SK-N-SH treated with all-trans-retinoic acid at 6 μM for 48 hours (cell line): ENCODE measurements around the gene DNMBP.

ENCODE experiments used
- ATAC-seq: fragments of 200-7000 bp; cut with Tn5 transposase; 3 replicates; pipeline ENCODE4 v1.9.1; 2020; ENCODE audit warnings: mild to moderate bottlenecking, moderate library complexity
- ARNTL ChIP-seq: fragments of 450-650 bp; formaldehyde crosslinking; IDR thresholded peaks from 2 replicates; pipeline ENCODE4 v1.5.0; 2020; ENCODE audit warnings: low read depth, mild to moderate bottlenecking, moderate library complexity, borderline replicate concordance
- BACH2 ChIP-seq: fragments of 250-450 bp; sonication (Bioruptor Pico); IDR thresholded peaks from 2 replicates; pipeline ENCODE4 v1.9.0; 2021; ENCODE audit warnings: mild to moderate bottlenecking, borderline replicate concordance
- CREB5 ChIP-seq: fragments of 250-450 bp; sonication (Bioruptor Pico); IDR thresholded peaks from 2 replicates; pipeline ENCODE4 v1.5.1; 2020; ENCODE audit warnings: low read depth, mild to moderate bottlenecking, moderate library complexity
- CSDC2 ChIP-seq: fragments of 250-450 bp; sonication (Bioruptor Pico); IDR thresholded peaks from 2 replicates; pipeline ENCODE4 v1.5.0; 2020; ENCODE audit warnings: mild to moderate bottlenecking, moderate library complexity
- CSRNP3 ChIP-seq: fragments of 250-450 bp; sonication (Bioruptor Pico); IDR thresholded peaks from 2 replicates; pipeline ENCODE4 v1.5.1; 2021; ENCODE audit warnings: mild to moderate bottlenecking, moderate library complexity
- ESRRG ChIP-seq: fragments of 250-450 bp; sonication (Bioruptor Pico); IDR thresholded peaks from 2 replicates; pipeline ENCODE4 v1.6.1; 2021; ENCODE audit warnings: mild to moderate bottlenecking
- GLIS3 ChIP-seq: fragments of 250-450 bp; sonication (Bioruptor Pico); IDR thresholded peaks from 2 replicates; pipeline ENCODE4 v1.5.0; 2020; ENCODE audit warnings: mild to moderate bottlenecking, moderate library complexity
- ISL1 ChIP-seq: fragments of 250-450 bp; sonication (Bioruptor Pico); IDR thresholded peaks from 2 replicates; pipeline ENCODE4 v2.1.2; 2022; ENCODE audit warnings: mild to moderate bottlenecking, moderate library complexity
- OSR1 ChIP-seq: fragments of 250-450 bp; sonication (Bioruptor Pico); IDR thresholded peaks from 2 replicates; pipeline ENCODE4 v1.8.0; 2022; ENCODE audit warnings: moderate library complexity, mild to moderate bottlenecking, inconsistent platforms
- POU6F1 ChIP-seq: fragments of 250-450 bp; sonication (Bioruptor Pico); IDR thresholded peaks from 2 replicates; pipeline ENCODE4 v1.8.0; 2021; ENCODE audit warnings: low read depth, mild to moderate bottlenecking, moderate library complexity, borderline replicate concordance
- RARB ChIP-seq: fragments of 250-450 bp; sonication (Bioruptor Pico); IDR thresholded peaks from 2 replicates; pipeline ENCODE4 v1.8.0; 2021; ENCODE audit warnings: mild to moderate bottlenecking, moderate library complexity
- SNAI2 ChIP-seq: fragments of 250-450 bp; sonication (Bioruptor Pico); IDR thresholded peaks from 2 replicates; pipeline ENCODE4 v1.5.0; 2020; ENCODE audit warnings: mild to moderate bottlenecking, moderate library complexity
- TCF4 ChIP-seq: fragments of 250-450 bp; sonication (Bioruptor Pico); IDR thresholded peaks from 2 replicates; pipeline ENCODE4 v1.8.0; 2021; ENCODE audit warnings: mild to moderate bottlenecking, moderate library complexity, borderline replicate concordance
- TOX ChIP-seq: fragments of 250-450 bp; sonication (Bioruptor Pico); IDR thresholded peaks from 2 replicates; pipeline ENCODE4 v1.8.0; 2021; ENCODE audit warnings: mild to moderate bottlenecking, moderate library complexity, borderline replicate concordance
- TSHZ2 ChIP-seq: fragments of 250-450 bp; sonication (Bioruptor Pico); IDR thresholded peaks from 2 replicates; pipeline ENCODE4 v1.5.0; 2020; ENCODE audit warnings: mild to moderate bottlenecking, moderate library complexity
- ZC3H10 ChIP-seq: fragments of 250-450 bp; sonication (Bioruptor Pico); IDR thresholded peaks from 2 replicates; pipeline ENCODE4 v1.5.1; 2021; ENCODE audit warnings: mild to moderate bottlenecking, moderate library complexity
- ZFP3 ChIP-seq: fragments of 250-450 bp; sonication (Bioruptor Pico); IDR thresholded peaks from 2 replicates; pipeline ENCODE4 v1.5.0; 2020; ENCODE audit warnings: mild to moderate bottlenecking, moderate library complexity
- ZFP30 ChIP-seq: fragments of 450-650 bp; formaldehyde crosslinking; IDR thresholded peaks from 2 replicates; pipeline ENCODE4 v1.5.0; 2022; ENCODE audit warnings: mild to moderate bottlenecking, moderate library complexity
- ZNF565 ChIP-seq: fragments of 450-650 bp; formaldehyde crosslinking; conservative IDR thresholded peaks from 2 replicates; pipeline ENCODE4 v1.5.0; 2020; ENCODE audit warnings: low read depth, mild to moderate bottlenecking, moderate library complexity
- ZNF70 ChIP-seq: fragments of 450-650 bp; formaldehyde crosslinking; IDR thresholded peaks from 2 replicates; pipeline ENCODE4 v1.5.0; 2020; ENCODE audit warnings: mild to moderate bottlenecking, moderate library complexity
- ZNF8 ChIP-seq: fragments of 450-650 bp; formaldehyde crosslinking; IDR thresholded peaks from 2 replicates; pipeline ENCODE4 v1.5.0; 2020; ENCODE audit warnings: mild to moderate bottlenecking, moderate library complexity

The DNMBP gene

GRCh38 chr10:100009793-100010676 is at the start of gene DNMBP:
Gene DNMBP (minus strand): TSS chr10:100009947. CDS start chr10:99972124, 37,823 bp downstream.
- ATAC-seq = peak; percentile 60
- no peak for TF ChIP-seq TSHZ2
- no peak for TF ChIP-seq ZFP3 (CRISPR knock-in tag)
- no peak for TF ChIP-seq RARB
- TF ChIP-seq CSRNP3 = no peak
- TF ChIP-seq OSR1 (CRISPR knock-in tag) = no peak
- no peak for TF ChIP-seq TOX (CRISPR knock-in tag)
- no peak for TF ChIP-seq ZFP30

- ATAC-seq = no peak
- TF ChIP-seq ZNF8 (no peak), ESRRG (CRISPR knock-in tag) (no peak), ZC3H10 (CRISPR knock-in tag) (no peak), CSRNP3 (no peak)
Measured at GRCh38 chr10:100057948-100058347, 48.2 kb upstream of the DNMBP start.

GRCh38 chr10:100053686-100054460 is 44.1 kb upstream of the DNMBP start:
- no peak for TF ChIP-seq ZNF70 (CRISPR knock-in tag)
- TF ChIP-seq ZFP3 (CRISPR knock-in tag) = no peak
- TF ChIP-seq ZC3H10 (CRISPR knock-in tag) = no peak
- TF ChIP-seq CSDC2 (CRISPR knock-in tag) = no peak
- TF ChIP-seq TSHZ2 = no peak
- no peak for TF ChIP-seq GLIS3 (CRISPR knock-in tag)
- TF ChIP-seq ARNTL (CRISPR knock-in tag) = no peak
- TF ChIP-seq ZNF565 (CRISPR knock-in tag) = no peak
- TF ChIP-seq TCF4 = no peak
- no peak for TF ChIP-seq ZFP30
- no peak for TF ChIP-seq TOX (CRISPR knock-in tag)
- TF ChIP-seq CREB5 (CRISPR knock-in tag) = no peak
- no peak for TF ChIP-seq ISL1 (CRISPR knock-in tag)
- no peak for TF ChIP-seq OSR1 (CRISPR knock-in tag)
- TF ChIP-seq ESRRG (CRISPR knock-in tag) = no peak
- TF ChIP-seq BACH2 (CRISPR knock-in tag) = no peak
- TF ChIP-seq CSRNP3 = no peak
- no peak for TF ChIP-seq SNAI2 (CRISPR knock-in tag)
- no peak for TF ChIP-seq RARB
- TF ChIP-seq POU6F1 = no peak
- no peak for ATAC-seq
